22Rv1 (cell line): ENCODE results near the gene TMEM132D.

Experiments
- ZFX ChIP-seq: fragments of 450-650 bp; IDR thresholded peaks from 2 replicates; pipeline ENCODE4 v1.6.1; 2017; ENCODE audit warnings: antibody characterized with exemption, borderline replicate concordance
- TF ChIP-seq, protein P1 (sequence below): fragments of 450-650 bp; IDR thresholded peaks from 2 replicates; pipeline ENCODE4 v1.5.1; 2017; ENCODE audit warnings: mild to moderate bottlenecking

DNA sequence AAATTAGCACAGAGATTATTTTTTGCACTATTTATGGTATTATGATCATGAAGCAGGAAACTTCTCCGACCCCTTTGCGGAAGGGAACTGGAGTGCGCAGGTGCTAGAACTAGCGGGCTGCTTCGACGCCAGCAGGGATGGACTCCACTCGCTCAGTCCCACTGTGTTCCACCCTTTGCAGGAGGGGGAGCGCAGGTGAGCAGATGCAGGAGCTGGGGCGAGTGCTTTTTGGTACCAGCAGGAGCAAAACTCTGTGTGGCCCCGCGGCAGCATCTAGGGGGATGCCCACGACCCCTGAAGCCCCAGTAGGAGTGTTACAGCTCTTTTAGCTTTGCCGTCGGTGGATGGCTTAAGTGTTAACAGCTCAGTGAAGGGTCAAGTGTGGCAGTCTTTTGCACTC lies 113.9 kb downstream of the TMEM132D start:
- TF ChIP-seq, protein P1, sequence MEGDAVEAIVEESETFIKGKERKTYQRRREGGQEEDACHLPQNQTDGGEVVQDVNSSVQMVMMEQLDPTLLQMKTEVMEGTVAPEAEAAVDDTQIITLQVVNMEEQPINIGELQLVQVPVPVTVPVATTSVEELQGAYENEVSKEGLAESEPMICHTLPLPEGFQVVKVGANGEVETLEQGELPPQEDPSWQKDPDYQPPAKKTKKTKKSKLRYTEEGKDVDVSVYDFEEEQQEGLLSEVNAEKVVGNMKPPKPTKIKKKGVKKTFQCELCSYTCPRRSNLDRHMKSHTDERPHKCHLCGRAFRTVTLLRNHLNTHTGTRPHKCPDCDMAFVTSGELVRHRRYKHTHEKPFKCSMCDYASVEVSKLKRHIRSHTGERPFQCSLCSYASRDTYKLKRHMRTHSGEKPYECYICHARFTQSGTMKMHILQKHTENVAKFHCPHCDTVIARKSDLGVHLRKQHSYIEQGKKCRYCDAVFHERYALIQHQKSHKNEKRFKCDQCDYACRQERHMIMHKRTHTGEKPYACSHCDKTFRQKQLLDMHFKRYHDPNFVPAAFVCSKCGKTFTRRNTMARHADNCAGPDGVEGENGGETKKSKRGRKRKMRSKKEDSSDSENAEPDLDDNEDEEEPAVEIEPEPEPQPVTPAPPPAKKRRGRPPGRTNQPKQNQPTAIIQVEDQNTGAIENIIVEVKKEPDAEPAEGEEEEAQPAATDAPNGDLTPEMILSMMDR, result no peak
- TF ChIP-seq ZFX, result no peak
